Measurements from ENCODE around the gene LILRA6. TPM values are rescaled to one million over a fixed set of nuclear protein-coding genes. Genes with fewer than 3 reads are reported as not detected.

Gene LILRA6
- total and polyA plus RNA-seq, 10 of the 15 experiments (the other 5 are each of a cell fraction or from before 2014, with no cell fraction given): 0.04 to 1.7 (median 0.09) TPM; not detected in 2

GRCh38 chr19:54203151-54203611 is 39.4 kb downstream of the LILRA6 start (continued):
- TF ChIP-seq, protein P1, sequence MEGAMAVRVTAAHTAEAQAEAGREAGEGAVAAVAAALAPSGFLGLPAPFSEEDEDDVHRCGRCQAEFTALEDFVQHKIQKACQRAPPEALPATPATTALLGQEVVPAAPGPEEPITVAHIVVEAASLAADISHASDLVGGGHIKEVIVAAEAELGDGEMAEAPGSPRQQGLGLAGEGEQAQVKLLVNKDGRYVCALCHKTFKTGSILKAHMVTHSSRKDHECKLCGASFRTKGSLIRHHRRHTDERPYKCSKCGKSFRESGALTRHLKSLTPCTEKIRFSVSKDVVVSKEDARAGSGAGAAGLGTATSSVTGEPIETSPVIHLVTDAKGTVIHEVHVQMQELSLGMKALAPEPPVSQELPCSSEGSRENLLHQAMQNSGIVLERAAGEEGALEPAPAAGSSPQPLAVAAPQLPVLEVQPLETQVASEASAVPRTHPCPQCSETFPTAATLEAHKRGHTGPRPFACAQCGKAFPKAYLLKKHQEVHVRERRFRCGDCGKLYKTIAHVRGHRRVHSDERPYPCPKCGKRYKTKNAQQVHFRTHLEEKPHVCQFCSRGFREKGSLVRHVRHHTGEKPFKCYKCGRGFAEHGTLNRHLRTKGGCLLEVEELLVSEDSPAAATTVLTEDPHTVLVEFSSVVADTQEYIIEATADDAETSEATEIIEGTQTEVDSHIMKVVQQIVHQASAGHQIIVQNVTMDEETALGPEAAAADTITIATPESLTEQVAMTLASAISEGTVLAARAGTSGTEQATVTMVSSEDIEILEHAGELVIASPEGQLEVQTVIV (IDR thresholded peaks at IDR 0.05; ENCODE audit: borderline replicate concordance, partially characterized antibody): no peak
- TF ChIP-seq, protein P2, sequence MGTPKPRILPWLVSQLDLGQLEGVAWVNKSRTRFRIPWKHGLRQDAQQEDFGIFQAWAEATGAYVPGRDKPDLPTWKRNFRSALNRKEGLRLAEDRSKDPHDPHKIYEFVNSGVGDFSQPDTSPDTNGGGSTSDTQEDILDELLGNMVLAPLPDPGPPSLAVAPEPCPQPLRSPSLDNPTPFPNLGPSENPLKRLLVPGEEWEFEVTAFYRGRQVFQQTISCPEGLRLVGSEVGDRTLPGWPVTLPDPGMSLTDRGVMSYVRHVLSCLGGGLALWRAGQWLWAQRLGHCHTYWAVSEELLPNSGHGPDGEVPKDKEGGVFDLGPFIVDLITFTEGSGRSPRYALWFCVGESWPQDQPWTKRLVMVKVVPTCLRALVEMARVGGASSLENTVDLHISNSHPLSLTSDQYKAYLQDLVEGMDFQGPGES (IDR thresholded peaks at IDR 0.05): no peak
- TF ChIP-seq USF2 (IDR thresholded peaks at IDR 0.05; ENCODE audit: borderline replicate concordance, low read depth, low read length) (no peak), POU2F2 (IDR thresholded peaks at IDR 0.05; ENCODE audit: borderline replicate concordance, low read depth, low read length) (no peak), POLR2AphosphoS5 (IDR thresholded peaks at IDR 0.05; ENCODE audit: low read length) (peak; percentile 30; the same call in 1 of the 2 replicates), ETV6 (conservative IDR thresholded peaks at IDR 0.05 in 1 of 2, IDR thresholded peaks at IDR 0.05 in 1 of 2; ENCODE audit: borderline replicate concordance in 1 of 2, low read depth in 1 of 2) (no peak), SMC3 (IDR thresholded peaks at IDR 0.05; ENCODE audit: borderline replicate concordance, low read length) (no peak), CHD2 (IDR thresholded peaks at IDR 0.05; ENCODE audit: borderline replicate concordance, low read depth, low read length) (no peak), IKZF2 (IDR thresholded peaks at IDR 0.05) (peak; percentile 21 to 38; a peak in 2 of 4 replicates), PAX5 (IDR thresholded peaks at IDR 0.05; ENCODE audit: borderline replicate concordance, low read depth, low read length) (no peak), RUNX3 (IDR thresholded peaks at IDR 0.05; ENCODE audit: low read length) (peak; percentile 73), POLR2AphosphoS2 (IDR thresholded peaks at IDR 0.05; ENCODE audit: low read depth, low read length) (no peak), NR2C2 (IDR thresholded peaks at IDR 0.05; ENCODE audit: borderline replicate concordance, control insufficient read depth, insufficient read length, low read depth) (no peak), CBFB (IDR thresholded peaks at IDR 0.05; ENCODE audit: low read depth) (no peak), EED (IDR thresholded peaks at IDR 0.05; ENCODE audit: low read depth) (no peak), ZBTB40 (IDR thresholded peaks at IDR 0.05; ENCODE audit: borderline replicate concordance) (no peak), ASH2L (IDR thresholded peaks at IDR 0.05; ENCODE audit: borderline replicate concordance, low read depth) (no peak)
- TF ChIP-seq, protein P3, sequence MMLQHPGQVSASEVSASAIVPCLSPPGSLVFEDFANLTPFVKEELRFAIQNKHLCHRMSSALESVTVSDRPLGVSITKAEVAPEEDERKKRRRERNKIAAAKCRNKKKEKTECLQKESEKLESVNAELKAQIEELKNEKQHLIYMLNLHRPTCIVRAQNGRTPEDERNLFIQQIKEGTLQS (IDR thresholded peaks at IDR 0.05; ENCODE audit: borderline replicate concordance, extremely low read depth, low read depth, low read length): no peak
- TF ChIP-seq, protein P4, sequence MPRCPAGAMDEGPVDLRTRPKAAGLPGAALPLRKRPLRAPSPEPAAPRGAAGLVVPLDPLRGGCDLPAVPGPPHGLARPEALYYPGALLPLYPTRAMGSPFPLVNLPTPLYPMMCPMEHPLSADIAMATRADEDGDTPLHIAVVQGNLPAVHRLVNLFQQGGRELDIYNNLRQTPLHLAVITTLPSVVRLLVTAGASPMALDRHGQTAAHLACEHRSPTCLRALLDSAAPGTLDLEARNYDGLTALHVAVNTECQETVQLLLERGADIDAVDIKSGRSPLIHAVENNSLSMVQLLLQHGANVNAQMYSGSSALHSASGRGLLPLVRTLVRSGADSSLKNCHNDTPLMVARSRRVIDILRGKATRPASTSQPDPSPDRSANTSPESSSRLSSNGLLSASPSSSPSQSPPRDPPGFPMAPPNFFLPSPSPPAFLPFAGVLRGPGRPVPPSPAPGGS (IDR thresholded peaks at IDR 0.05; ENCODE audit: borderline replicate concordance, insufficient read depth, low read depth, low read length, poor library complexity, severe bottlenecking): no peak
